ENCODE results near the gene SACS. TPM values are rescaled to one million over a fixed set of nuclear protein-coding genes. Genes with fewer than 3 reads are reported as not detected.

SACS gene
- total RNA-seq, 1 experiment from 2014 or later = 19.8 TPM

GRCh38 chr13:23455401-23456185 is 22.1 kb upstream of the SACS start:
- Histone ChIP-seq H3K27ac (ENCODE audit: low read length) (no peak overlapping the region), H3K4me1 (ENCODE audit: control insufficient read depth, insufficient read depth, low read length) (no peaks in the 10 kb centered on the region), H3K36me3 (ENCODE audit: control insufficient read depth, insufficient read depth, low read length) (no peaks in the 10 kb centered on the region), H3K9me3 (ENCODE audit: control insufficient read depth, insufficient read depth, low read depth, low read length) (no peaks in the 10 kb centered on the region), H3K27me3 (ENCODE audit: control insufficient read depth, insufficient read depth, low read length) (no peaks in the 10 kb centered on the region), H3K4me3 (ENCODE audit: low read depth in 2 of 2, low read length in 2 of 2) (no peak overlapping the region)
- intact Hi-C loops (cut with micrococcal nuclease; ENCODE audit: unreplicated experiment) (no loop called here), in situ Hi-C loops (cut with HindIII; ENCODE audit: low pct_unique_long_range_greater_than_20kb, low sequenced_read_pairs) (no loop called here)
- CTCF ChIA-PET = no interaction called here
- no peak for TF ChIP-seq TCF7L2 (IDR thresholded peaks at IDR 0.05; ENCODE audit: low read depth, low read length)
- 0 out of 2 replicates have a peak, but pooled peaks have one; percentile 8 for TF ChIP-seq CTCF (IDR thresholded peaks at IDR 0.05)
- DNase-seq (ENCODE audit: low read depth, low spot score) (no peak), ATAC-seq (no peak)
- BruUV-seq (replicated peaks) = no TSS peak
- POLR2A ChIA-PET = no interaction called here

GRCh38 chr13:23453132-23453531 is 19.6 kb upstream of the SACS start:
- POLR2A ChIA-PET = no interaction called here
- no peak overlapping the region for H3K27ac ChIP-seq (ENCODE audit: low read length)
- H3K4me3 ChIP-seq (ENCODE audit: low read depth in 2 of 2, low read length in 2 of 2) = no peak overlapping the region
- H3K9me3 ChIP-seq (ENCODE audit: control insufficient read depth, insufficient read depth, low read depth, low read length) = no peaks in the 10 kb centered on the region
- H3K27me3 ChIP-seq (ENCODE audit: control insufficient read depth, insufficient read depth, low read length) = no peaks in the 10 kb centered on the region
- no TSS peak for BruUV-seq (replicated peaks)
- CTCF ChIA-PET = no interaction called here
- in situ Hi-C loops (cut with HindIII; ENCODE audit: low pct_unique_long_range_greater_than_20kb, low sequenced_read_pairs) = no loop called here
- no peaks in the 10 kb centered on the region for H3K36me3 ChIP-seq (ENCODE audit: control insufficient read depth, insufficient read depth, low read length)
- no peak for TF ChIP-seq POLR2AphosphoS5 (IDR thresholded peaks at IDR 0.05; ENCODE audit: low read depth, low read length)
- no peak for TF ChIP-seq REST (IDR thresholded peaks at IDR 0.05; ENCODE audit: insufficient read depth in 1 of 2, low read depth in 2 of 2, low read length in 1 of 2)
- no peak for TF ChIP-seq TCF7L2 (IDR thresholded peaks at IDR 0.05; ENCODE audit: low read depth, low read length)
- no peak for ATAC-seq
- DNase-seq (ENCODE audit: low read depth, low spot score) = no peak
- intact Hi-C loops (cut with micrococcal nuclease; ENCODE audit: unreplicated experiment) = no loop called here
- no peaks in the 10 kb centered on the region for H3K4me1 ChIP-seq (ENCODE audit: control insufficient read depth, insufficient read depth, low read length)

- no peaks in the 10 kb centered on the region for H3K9me3 ChIP-seq (ENCODE audit: control insufficient read depth, insufficient read depth, low read depth, low read length)
- DNase-seq (ENCODE audit: low read depth, low spot score) (no peak), ATAC-seq (no peak)
- H3K36me3 ChIP-seq (ENCODE audit: control insufficient read depth, insufficient read depth, low read length) = no peaks in the 10 kb centered on the region
- BruUV-seq (replicated peaks) = no TSS peak
- CTCF ChIA-PET = no interaction called here
- H3K27ac ChIP-seq (ENCODE audit: low read length) = no peak overlapping the region
- intact Hi-C loops (cut with micrococcal nuclease; ENCODE audit: unreplicated experiment) (no loop called here), in situ Hi-C loops (cut with HindIII; ENCODE audit: low pct_unique_long_range_greater_than_20kb, low sequenced_read_pairs) (no loop called here)
- no peaks in the 10 kb centered on the region for H3K4me1 ChIP-seq (ENCODE audit: control insufficient read depth, insufficient read depth, low read length)
- no peak overlapping the region for H3K4me3 ChIP-seq (ENCODE audit: low read depth in 2 of 2, low read length in 2 of 2)
- H3K27me3 ChIP-seq (ENCODE audit: control insufficient read depth, insufficient read depth, low read length) = no peaks in the 10 kb centered on the region
- TF ChIP-seq CTCF (IDR thresholded peaks at IDR 0.05) (no peak), SIN3A (IDR thresholded peaks at IDR 0.05; ENCODE audit: borderline replicate concordance, insufficient read depth, low read depth, low read length) (no peak), POLR2AphosphoS5 (IDR thresholded peaks at IDR 0.05; ENCODE audit: low read depth, low read length) (no peak), TCF7L2 (IDR thresholded peaks at IDR 0.05; ENCODE audit: low read depth, low read length) (no peak), REST (IDR thresholded peaks at IDR 0.05; ENCODE audit: insufficient read depth in 1 of 2, low read depth in 2 of 2, low read length in 1 of 2) (no peak)
- POLR2A ChIA-PET = no interaction called here
Measured at GRCh38 chr13:23450340-23451046, 17.0 kb upstream of the SACS start.

Measured in Panc1 (cell line).